NCI-H69 (cell line): ENCODE results near the gene RAB8A.

Source experiments
- DNase-seq: peaks from one replicate; lab custom pipeline; 2025; lab: John Stamatoyannopoulos, UW

Gene RAB8A

GRCh38 chr19:16142032-16142580, 30.4 kb downstream of the RAB8A start:
- DNase-seq = no peak

DNA sequence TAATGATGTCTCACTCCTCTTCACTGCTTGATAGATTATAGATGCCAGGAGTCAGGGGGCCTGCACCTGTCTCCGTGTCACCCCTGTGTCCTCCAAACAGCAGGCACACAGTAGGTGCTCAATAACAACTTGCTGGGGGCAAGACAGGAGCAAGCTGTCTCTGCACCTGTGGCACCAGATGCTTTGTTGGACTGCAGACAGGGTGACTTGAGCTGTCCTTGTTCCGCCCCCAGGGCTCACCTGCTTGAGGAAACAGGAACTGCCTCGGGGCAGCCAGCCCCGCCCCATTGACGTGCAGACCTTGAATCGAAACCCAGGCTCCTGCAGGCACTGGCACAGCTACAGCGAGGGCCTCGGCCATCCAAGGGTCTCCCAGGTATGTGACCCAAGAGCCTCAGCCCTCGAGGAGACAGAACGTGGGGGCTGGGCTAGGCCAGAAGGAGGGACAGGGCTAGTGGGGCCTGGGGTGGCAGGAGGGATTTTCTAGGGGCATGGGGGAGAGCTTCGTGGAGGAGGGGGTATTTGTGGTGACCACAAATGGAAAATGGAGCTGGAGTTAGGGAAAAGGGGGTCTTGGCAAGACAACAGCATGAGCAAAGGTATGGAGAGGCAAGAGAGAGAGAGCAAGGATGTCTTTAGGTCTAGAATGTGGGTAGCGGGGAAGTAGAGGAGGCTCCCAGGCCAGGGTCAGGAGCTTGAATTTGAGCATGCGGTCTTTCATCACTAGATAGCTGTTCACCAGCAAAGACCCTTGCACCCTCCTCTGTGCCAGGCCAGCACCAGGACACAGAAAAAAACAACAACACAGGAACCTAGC, 31.9 kb downstream of the RAB8A start, which contains the start of gene HSH2D:
Gene HSH2D, plus strand, starts transcription at position 287 of the 817 bp plus-strand sequence. CDS start 5,066 bp downstream, outside the sequence.
- peak; percentile 88 for DNase-seq

GRCh38 chr19:16144216-16144581, 32.5 kb downstream of the RAB8A start:
- no peak for DNase-seq

GRCh38 chr19:16146112-16146511, 34.4 kb downstream of the RAB8A start:
- no peak for DNase-seq

DNA sequence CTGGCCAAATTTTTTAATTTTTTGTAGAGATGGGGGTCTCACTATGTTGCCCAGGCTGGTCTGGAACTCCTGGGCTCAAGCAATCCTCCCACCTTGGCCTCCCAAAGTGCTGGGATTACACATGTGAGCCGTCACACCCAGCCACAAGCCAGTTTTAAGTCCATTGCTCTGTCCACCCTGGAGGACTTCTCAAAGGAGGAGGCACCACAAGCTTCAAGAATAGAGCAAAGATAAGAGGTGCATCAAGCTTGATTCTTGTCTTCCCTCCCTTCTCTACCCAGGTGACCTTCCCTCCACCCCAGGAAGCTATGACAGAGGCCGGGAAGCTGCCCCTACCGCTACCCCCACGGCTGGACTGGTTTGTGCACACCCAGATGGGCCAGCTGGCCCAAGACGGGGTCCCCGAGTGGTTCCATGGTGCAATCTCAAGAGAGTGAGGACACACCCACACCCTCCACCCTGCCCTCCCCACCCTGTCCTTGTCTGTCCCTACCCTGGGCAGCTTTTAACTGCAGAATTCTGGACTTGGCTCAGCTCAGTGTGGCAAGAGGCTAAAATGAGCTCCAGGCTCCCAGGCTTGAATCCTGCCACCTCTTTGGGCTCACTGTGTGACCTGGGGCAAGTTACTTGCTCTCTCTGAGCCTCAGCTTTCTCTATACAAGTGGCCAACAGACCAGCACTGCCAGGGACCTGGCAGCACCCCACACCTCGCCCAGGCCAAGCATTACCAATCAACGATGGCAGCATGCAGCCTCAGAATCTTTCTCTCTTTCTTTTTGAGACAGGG, 36.9 kb downstream of the RAB8A start:
- DNase-seq = no peak

DNA sequence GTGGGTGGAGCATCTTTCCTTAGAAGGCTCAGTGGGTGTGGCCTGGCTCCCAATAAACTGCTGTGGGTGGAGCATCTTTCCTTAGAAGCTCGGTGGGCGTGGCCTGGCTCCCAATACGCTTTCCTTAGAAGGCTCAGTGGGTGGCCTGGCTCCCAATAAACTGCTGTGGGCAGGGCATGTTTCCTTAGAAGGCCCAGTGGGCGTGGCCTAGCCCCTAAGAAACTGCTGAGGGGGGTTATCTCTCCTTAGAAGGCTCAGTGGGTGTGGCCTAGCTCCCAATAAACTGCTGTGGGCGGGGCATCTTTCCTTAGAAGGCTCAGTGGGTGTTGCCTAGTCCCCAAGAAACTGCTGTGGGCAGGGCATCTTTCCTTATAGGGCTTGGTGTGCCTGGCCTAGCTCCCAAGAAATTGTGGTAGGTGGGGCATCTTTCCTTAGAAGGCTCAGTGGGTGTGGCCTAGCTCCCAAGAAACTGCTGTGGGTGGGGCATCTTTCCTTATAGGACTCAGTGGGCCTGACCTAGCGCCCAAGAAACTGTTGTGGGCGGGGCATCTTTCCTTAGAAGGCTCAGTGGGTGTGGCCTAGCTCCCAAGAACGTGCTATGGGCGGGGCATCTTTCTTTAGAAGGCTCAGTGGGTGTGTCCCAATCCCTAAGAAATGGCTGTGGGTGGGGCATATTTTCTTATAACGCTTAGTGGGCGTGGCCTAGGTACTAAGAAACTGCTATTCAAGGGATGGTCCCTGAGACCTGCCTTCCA, 42.1 kb downstream of the RAB8A start:
- DNase-seq = peak; percentile 42

DNA sequence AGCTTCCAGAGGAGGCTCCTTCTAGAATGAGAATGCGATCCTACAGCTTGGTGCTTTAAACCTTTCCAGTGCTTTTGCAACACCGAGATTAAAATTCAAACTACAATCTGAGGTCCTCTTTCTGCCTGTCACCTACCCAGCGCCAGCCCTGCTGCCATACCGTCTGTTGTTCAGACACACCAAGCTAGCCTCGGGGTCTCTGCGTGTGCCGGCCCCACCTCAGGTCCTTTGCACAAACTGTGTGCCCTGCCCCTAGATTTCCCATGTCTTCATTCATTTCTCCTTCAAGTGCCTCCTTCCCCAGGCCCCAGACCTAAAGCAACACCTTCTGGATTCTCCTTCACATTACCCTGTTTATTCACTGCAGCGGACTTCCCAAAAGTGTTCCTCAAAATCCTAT, 42.9 kb downstream of the RAB8A start:
- DNase-seq = no peak

GRCh38 chr19:16155128-16155527, 43.4 kb downstream of the RAB8A start:
- no peak for DNase-seq

- no peak for DNase-seq
Measured at GRCh38 chr19:16156904-16157303, 45.2 kb downstream of the RAB8A start.

DNA sequence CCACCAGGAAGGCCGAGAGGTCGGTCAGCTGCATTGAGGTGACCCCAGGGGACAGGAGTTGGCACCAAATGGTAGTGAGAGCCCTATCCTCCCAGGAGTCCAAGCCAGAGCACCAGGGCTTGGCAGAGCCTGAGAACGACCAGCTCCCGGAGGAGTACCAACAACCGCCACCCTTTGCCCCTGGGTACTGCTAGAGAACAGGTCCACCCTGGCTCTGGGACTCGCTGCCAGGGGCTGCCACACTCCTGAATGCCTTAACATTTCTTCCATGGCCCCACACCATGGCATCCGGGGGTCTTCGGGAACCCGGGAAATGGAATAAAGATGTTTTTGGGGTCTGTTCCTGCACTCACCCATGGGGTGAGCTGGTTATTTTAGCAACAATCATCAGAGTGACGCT, 45.9 kb downstream of the RAB8A start:
- no peak for DNase-seq

GRCh38 chr19:16159655-16160054, 48.0 kb downstream of the RAB8A start:
- no peak for DNase-seq

GRCh38 chr19:16160445-16160942, 48.8 kb downstream of the RAB8A start:
- no peak for DNase-seq

- no peak for DNase-seq
Measured at GRCh38 chr19:16160943-16161560, 49.4 kb downstream of the RAB8A start.

- DNase-seq = no peak
Measured at GRCh38 chr19:16161840-16162239, 50.2 kb downstream of the RAB8A start.

GRCh38 chr19:16164222-16164890, 52.7 kb downstream of the RAB8A start:
- no peak for DNase-seq

DNA sequence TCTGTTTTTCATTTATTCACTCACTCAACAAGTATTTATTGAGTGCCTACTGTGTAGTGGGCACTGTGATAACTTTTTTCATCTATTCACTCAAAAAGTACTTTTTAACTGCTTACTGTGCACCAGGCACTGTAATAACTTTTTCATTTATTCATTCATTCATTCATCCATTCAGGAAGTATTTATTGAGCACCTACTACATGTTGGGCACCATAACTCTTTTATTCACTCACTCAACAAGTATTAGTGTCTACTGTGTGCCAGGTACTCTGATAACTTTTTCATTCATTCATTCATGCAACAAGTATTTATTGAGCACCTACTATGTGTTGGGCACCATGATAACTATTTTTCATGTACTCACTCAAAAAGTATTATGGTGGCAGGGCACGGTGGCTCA, 54.7 kb downstream of the RAB8A start:
- DNase-seq = no peak

- DNase-seq = no peak
Measured at GRCh38 chr19:16167055-16167454, 55.4 kb downstream of the RAB8A start.

- no peak for DNase-seq
Measured at GRCh38 chr19:16168465-16169081, 56.9 kb downstream of the RAB8A start.

- no peak for DNase-seq
Measured at GRCh38 chr19:16170134-16170533, 58.4 kb downstream of the RAB8A start.

GRCh38 chr19:16175954-16176353, 64.3 kb downstream of the RAB8A start:
- DNase-seq = no peak
